Neural cell (in vitro differentiated cells): ENCODE data around the gene NDUFV2. TPM values are rescaled to one million over a fixed set of nuclear protein-coding genes. Genes with fewer than 3 reads are reported as not detected.

ENCODE experiments used
- H2AFZ ChIP-seq: fragments of 200-600, 300-800 bp; sonication (generic), shearing (Covaris generic); 2 replicates; pipeline ENCODE4 v1.6.0; 2014; ENCODE audit warnings: low read depth, mild to moderate bottlenecking, antibody characterized with exemption, low read length, moderate library complexity
- H3F3A ChIP-seq: fragments of 200-600 bp; shearing (Covaris generic); 2 replicates; pipeline ENCODE4 v1.6.1; 2016; ENCODE audit warnings: mild to moderate bottlenecking, moderate library complexity, mixed read lengths, antibody characterized with exemption, low read length; ENCODE audit not compliant: insufficient read depth, poor library complexity, severe bottlenecking
- H3K27ac ChIP-seq: fragments of 200-600, 300-800 bp; sonication (generic), shearing (Covaris generic); 2 replicates; pipeline ENCODE4 v1.5.1; 2014; ENCODE audit warnings: mild to moderate bottlenecking, low read length, moderate library complexity
- H3K27me3 ChIP-seq: fragments of 300-800, 200-600 bp; sonication (generic), shearing (Covaris generic); 2 replicates; pipeline ENCODE4 v1.6.0; 2014; ENCODE audit warnings: mild to moderate bottlenecking, low read depth, low read length, moderate library complexity; ENCODE audit not compliant: insufficient read depth
- H3K36me3 ChIP-seq: fragments of 300-800, 200-600 bp; sonication (generic), shearing (Covaris generic); 2 replicates; pipeline ENCODE4 v1.5.1; 2014; ENCODE audit warnings: mild to moderate bottlenecking, antibody characterized with exemption, low read length, moderate library complexity; ENCODE audit not compliant: insufficient read depth
- H3K4me2 ChIP-seq: fragments of 300-800, 200-600 bp; sonication (generic), shearing (Covaris generic); 2 replicates; pipeline ENCODE4 v1.6.0; 2014; ENCODE audit warnings: mild to moderate bottlenecking, low read length
- H3K4me3 ChIP-seq: fragments of 300-800, 200-600 bp; sonication (generic), shearing (Covaris generic); 2 replicates; pipeline ENCODE4 v1.5.1; 2014; ENCODE audit warnings: mild to moderate bottlenecking, low read length, moderate library complexity
- H3K79me2 ChIP-seq: fragments of 200-600 bp; shearing (Covaris generic); replicated peaks from 2 replicates; pipeline ENCODE4 v1.6.0; 2014; ENCODE audit warnings: mild to moderate bottlenecking, low read length, moderate library complexity; ENCODE audit not compliant: insufficient read depth
- H3K9ac ChIP-seq: fragments of 300-800, 200-600 bp; sonication (generic), shearing (Covaris generic); 2 replicates; pipeline ENCODE4 v1.6.1; 2016; ENCODE audit warnings: mild to moderate bottlenecking, low read length, mixed read lengths
- H3K9me2 ChIP-seq: fragments of 200-600 bp; shearing (Covaris generic); 2 replicates; pipeline ENCODE4 v1.6.1; 2016; ENCODE audit warnings: mild to moderate bottlenecking, low read length, mixed read lengths; ENCODE audit not compliant: insufficient read depth
- H3K9me3 ChIP-seq: fragments of 200-600, 300-800 bp; sonication (generic), shearing (Covaris generic); 2 replicates; pipeline ENCODE4 v1.6.1; 2016; ENCODE audit warnings: mild to moderate bottlenecking, mixed run types, low read length, moderate library complexity, mixed read lengths
- H4K20me1 ChIP-seq: fragments of 200-600 bp; shearing (Covaris generic); 2 replicates; pipeline ENCODE4 v1.6.1; 2016; ENCODE audit warnings: mild to moderate bottlenecking, mixed run types; ENCODE audit not compliant: insufficient read depth
- EP300 ChIP-seq: fragments of 450-650 bp; conservative IDR thresholded peaks from 2 replicates; pipeline ENCODE4 v1.6.1; 2014; ENCODE audit warnings: antibody characterized with exemption, mild to moderate bottlenecking, moderate library complexity; ENCODE audit not compliant: poor library complexity, severe bottlenecking
- EZH2 ChIP-seq: fragments of 200-600, 300-800 bp; shearing (Covaris generic), sonication (generic); IDR thresholded peaks from 2 replicates; pipeline ENCODE4 v1.6.1; 2014; ENCODE audit warnings: antibody characterized with exemption, low read length, borderline replicate concordance, mild to moderate bottlenecking; ENCODE audit not compliant: insufficient read depth, poor library complexity, severe bottlenecking
- MXI1 ChIP-seq: fragments of 450-650 bp; conservative IDR thresholded peaks from 2 replicates; pipeline ENCODE4 v1.6.1; 2014; ENCODE audit warnings: antibody characterized with exemption, mild to moderate bottlenecking; ENCODE audit not compliant: poor library complexity, severe bottlenecking
- POLR2AphosphoS5 ChIP-seq: IDR thresholded peaks from 2 replicates; pipeline ENCODE4 v1.6.1; 2012
- RAD21 ChIP-seq: fragments of 450-650 bp; conservative IDR thresholded peaks from 2 replicates; pipeline ENCODE4 v1.6.1; 2014; ENCODE audit warnings: antibody characterized with exemption, mild to moderate bottlenecking, moderate library complexity
- SMC3 ChIP-seq: fragments of 450-650 bp; conservative IDR thresholded peaks from 2 replicates; pipeline ENCODE4 v1.6.1; 2014; ENCODE audit warnings: antibody characterized with exemption, mild to moderate bottlenecking, moderate library complexity; ENCODE audit not compliant: poor library complexity
- TAF1 ChIP-seq: IDR thresholded peaks from 2 replicates; pipeline ENCODE4 v1.6.1; 2012; ENCODE audit warnings: low read depth
- polyA plus RNA-seq: library from polyadenylated mRNA; depleted of rRNA; stranded (reverse); fragments of >200 nt; gene quantifications from 2 replicates; pipeline ENCODE4 v1.2.3, GENCODE V29; 2014
- TF ChIP-seq, protein P1 (sequence below): fragments of 450-650 bp; IDR thresholded peaks from 2 replicates; pipeline ENCODE4 v1.5.1; 2014; ENCODE audit warnings: antibody characterized with exemption, mild to moderate bottlenecking, moderate library complexity; ENCODE audit not compliant: poor library complexity, severe bottlenecking
- TF ChIP-seq, protein P2 (sequence below): IDR thresholded peaks from 2 replicates; pipeline ENCODE4 v1.6.1; 2012; ENCODE audit warnings: borderline replicate concordance

NDUFV2 gene
- polyA plus RNA-seq, 1 donor from 2014 or later = 285 TPM

GRCh38 chr18:9097349-9097748, 5.2 kb upstream of the NDUFV2 start:
- TF ChIP-seq TAF1 (no peak), EP300 (no peak), RAD21 (no peak), SMC3 (no peak), MXI1 (no peak), POLR2AphosphoS5 (no peak), EZH2 (no peak)
- TF ChIP-seq, protein P1, sequence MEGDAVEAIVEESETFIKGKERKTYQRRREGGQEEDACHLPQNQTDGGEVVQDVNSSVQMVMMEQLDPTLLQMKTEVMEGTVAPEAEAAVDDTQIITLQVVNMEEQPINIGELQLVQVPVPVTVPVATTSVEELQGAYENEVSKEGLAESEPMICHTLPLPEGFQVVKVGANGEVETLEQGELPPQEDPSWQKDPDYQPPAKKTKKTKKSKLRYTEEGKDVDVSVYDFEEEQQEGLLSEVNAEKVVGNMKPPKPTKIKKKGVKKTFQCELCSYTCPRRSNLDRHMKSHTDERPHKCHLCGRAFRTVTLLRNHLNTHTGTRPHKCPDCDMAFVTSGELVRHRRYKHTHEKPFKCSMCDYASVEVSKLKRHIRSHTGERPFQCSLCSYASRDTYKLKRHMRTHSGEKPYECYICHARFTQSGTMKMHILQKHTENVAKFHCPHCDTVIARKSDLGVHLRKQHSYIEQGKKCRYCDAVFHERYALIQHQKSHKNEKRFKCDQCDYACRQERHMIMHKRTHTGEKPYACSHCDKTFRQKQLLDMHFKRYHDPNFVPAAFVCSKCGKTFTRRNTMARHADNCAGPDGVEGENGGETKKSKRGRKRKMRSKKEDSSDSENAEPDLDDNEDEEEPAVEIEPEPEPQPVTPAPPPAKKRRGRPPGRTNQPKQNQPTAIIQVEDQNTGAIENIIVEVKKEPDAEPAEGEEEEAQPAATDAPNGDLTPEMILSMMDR = no peak
- TF ChIP-seq, protein P2, sequence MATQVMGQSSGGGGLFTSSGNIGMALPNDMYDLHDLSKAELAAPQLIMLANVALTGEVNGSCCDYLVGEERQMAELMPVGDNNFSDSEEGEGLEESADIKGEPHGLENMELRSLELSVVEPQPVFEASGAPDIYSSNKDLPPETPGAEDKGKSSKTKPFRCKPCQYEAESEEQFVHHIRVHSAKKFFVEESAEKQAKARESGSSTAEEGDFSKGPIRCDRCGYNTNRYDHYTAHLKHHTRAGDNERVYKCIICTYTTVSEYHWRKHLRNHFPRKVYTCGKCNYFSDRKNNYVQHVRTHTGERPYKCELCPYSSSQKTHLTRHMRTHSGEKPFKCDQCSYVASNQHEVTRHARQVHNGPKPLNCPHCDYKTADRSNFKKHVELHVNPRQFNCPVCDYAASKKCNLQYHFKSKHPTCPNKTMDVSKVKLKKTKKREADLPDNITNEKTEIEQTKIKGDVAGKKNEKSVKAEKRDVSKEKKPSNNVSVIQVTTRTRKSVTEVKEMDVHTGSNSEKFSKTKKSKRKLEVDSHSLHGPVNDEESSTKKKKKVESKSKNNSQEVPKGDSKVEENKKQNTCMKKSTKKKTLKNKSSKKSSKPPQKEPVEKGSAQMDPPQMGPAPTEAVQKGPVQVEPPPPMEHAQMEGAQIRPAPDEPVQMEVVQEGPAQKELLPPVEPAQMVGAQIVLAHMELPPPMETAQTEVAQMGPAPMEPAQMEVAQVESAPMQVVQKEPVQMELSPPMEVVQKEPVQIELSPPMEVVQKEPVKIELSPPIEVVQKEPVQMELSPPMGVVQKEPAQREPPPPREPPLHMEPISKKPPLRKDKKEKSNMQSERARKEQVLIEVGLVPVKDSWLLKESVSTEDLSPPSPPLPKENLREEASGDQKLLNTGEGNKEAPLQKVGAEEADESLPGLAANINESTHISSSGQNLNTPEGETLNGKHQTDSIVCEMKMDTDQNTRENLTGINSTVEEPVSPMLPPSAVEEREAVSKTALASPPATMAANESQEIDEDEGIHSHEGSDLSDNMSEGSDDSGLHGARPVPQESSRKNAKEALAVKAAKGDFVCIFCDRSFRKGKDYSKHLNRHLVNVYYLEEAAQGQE = no peak
- Histone ChIP-seq H3K9me3 (no peaks in the 10 kb centered on the region), H3K79me2 (no peaks in the 10 kb centered on the region), H3F3A (no peaks in the 10 kb centered on the region), H3K4me3 (no peak overlapping the region), H3K9me2 (no peaks in the 10 kb centered on the region), H3K27ac (no peak overlapping the region), H2AFZ (no peak overlapping the region), H3K36me3 (no peaks in the 10 kb centered on the region), H3K27me3 (no peaks in the 10 kb centered on the region), H3K4me2 (no peak overlapping the region), H4K20me1 (no peaks in the 10 kb centered on the region), H3K9ac (no peak overlapping the region)

DNA sequence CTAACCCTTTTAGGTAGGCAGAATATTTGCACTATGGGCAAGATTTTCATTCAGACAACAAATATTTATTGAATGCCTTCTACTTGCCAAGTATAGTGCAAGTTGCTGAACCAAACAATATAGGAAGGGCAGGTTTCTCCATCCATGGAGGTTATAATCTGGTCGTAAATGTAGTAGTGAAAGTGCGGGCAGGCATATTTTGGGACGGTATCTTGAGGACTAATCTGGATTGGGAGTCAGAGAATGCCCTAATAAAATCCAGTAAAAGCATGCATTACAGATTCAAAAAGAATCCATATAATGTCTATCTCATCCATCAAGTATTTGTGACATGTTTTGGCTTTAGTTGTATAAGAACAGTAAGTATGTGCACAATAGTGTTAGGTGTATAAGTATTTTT, 1.7 kb upstream of the NDUFV2 start:
- Histone ChIP-seq H4K20me1 (no peaks in the 10 kb centered on the region), H3K4me3 (no peak overlapping the region), H3K4me2 (no peak overlapping the region)

More for the DNA sequence above, 1.7 kb upstream of the NDUFV2 start:
- H3K79me2 ChIP-seq = peaks cover 31% of the 10 kb centered on the region
- TF ChIP-seq, protein P2 = no peak
- no peak for TF ChIP-seq POLR2AphosphoS5
- no peak for TF ChIP-seq SMC3
- TF ChIP-seq MXI1 = no peak
- TF ChIP-seq RAD21 = no peak
- no peak for TF ChIP-seq EP300
- TF ChIP-seq, protein P1 = no peak
- no peak for TF ChIP-seq TAF1
- TF ChIP-seq EZH2 = no peak
- H3K27ac ChIP-seq = no peak overlapping the region
- H3K9me2 ChIP-seq = no peaks in the 10 kb centered on the region
- H3K27me3 ChIP-seq = no peaks in the 10 kb centered on the region
- H2AFZ ChIP-seq = no peak overlapping the region
- peaks cover 3% of the 10 kb centered on the region for H3F3A ChIP-seq
- no peaks in the 10 kb centered on the region for H3K36me3 ChIP-seq
- no peak overlapping the region for H3K9ac ChIP-seq
- H3K9me3 ChIP-seq = no peaks in the 10 kb centered on the region
